A172 (cell line): ENCODE data around the gene CEND1. TPM values are rescaled to one million over a fixed set of nuclear protein-coding genes. Genes with fewer than 3 reads are reported as not detected.

Experiments used
- DNase-seq: peaks from one replicate; pipeline ENCODE4 v3.0.0-alpha.2; 2015; ENCODE audit warnings: low spot score
- total RNA-seq: library from RNA; depleted of rRNA; stranded (reverse); fragments of >200 nt; shearing (Covaris generic); gene quantifications from 2 replicates; pipeline ENCODE4 v1.2.3, GENCODE V29; 2014

The CEND1 gene
- total RNA-seq, 1 experiment from 2014 or later, result not detected

DNA sequence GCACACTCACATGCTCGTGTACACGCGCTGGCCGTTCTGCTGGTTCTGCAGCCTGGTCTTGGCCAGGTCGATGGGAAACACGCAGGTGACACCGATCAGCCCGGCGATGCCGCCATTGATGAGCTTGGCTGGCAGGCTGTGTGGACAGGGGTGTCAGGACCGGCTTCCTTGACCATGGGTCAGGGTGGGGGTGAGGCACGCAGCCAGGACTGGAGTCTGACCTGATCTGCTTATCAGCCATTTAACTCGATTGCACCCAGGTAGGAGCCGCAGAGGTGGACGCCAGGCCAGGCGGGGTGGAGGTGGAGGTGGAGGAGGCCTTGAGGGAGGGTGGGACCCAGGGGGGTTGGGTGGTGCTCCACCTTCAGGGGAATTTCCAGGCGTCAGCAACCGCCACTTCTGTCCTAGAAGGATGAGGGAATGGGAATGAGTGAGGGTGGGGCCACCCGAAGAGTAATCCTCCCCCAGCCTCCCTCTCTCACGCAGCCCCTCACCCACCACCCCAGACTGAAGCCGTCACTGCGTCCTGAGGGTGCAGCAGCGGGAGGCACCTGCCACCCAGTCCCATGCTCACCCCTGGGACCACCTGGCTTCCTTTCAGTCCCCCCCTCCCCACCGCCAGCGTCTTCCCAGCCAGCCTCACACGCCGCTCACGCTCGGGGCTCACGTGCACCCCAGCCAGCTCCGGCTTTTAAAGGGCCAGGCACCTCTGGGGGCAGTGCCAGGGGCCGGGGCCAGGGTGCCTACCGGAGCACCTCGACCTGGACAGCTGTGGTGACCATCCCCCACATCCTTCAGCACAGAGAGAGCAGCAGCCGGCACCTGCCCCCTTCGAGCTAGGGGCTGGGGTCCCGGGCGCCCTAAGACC is 5.1 kb upstream of the CEND1 start:
- DNase-seq, result peak; percentile 72

GRCh38 chr11:794013-794765 is 4.3 kb upstream of the CEND1 start:
- no peak for DNase-seq

DNA sequence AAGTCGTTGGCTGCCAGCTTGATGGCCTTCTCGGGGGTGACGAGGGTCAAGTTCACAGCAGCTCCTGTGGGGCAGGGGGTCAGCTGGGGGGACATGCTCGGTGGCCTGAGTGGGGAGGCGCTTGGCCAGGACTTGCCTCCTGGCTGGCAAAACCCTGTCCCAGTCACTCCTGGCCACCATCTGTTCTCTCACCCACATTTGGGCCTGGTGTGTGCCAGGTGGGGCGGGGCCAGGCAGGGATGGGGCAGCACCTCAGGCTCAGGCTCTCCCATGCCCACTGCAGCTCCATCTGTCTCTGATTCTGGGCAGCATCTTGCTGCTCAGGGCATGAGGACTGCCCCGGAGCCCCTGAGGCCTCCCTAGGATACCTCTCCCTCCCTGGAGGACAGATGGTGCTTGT is 3.7 kb upstream of the CEND1 start:
- no peak for DNase-seq

DNA sequence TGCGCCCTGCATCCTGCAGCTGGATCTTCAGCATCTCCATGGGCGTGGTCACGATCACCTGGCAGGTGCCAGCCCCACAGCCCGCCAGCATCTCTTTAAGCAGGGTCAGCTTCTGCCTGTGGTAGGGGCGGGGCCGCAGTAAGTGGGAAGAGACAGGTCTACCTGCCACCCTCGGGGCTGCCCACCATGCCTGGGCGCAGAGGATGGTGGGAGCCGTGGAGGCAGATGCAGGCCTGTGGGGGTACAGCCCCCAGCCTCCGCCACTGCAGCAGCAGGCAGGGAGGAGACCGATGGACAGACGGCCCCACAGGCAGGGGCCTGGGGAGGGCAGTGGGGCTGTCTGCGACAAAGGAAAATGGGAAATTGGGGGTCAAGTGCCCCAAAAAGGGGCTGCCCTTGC is 3.0 kb upstream of the CEND1 start:
- no peak for DNase-seq

DNA sequence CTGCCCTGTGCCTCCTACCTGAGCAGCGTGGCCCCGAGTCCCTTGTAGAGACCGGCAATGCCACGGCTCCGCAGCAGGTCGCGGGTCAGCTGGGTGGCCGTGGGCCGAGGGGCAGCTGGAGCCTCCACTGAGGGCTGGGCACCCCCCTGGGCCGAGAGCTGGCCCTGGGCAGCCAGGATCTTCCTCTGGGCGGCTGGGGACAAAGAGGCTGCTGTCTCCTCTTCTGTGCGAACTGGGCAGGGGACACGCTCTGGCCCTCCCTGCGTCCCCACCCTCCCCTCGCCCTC is 2.6 kb upstream of the CEND1 start:
- DNase-seq, result no peak

DNA sequence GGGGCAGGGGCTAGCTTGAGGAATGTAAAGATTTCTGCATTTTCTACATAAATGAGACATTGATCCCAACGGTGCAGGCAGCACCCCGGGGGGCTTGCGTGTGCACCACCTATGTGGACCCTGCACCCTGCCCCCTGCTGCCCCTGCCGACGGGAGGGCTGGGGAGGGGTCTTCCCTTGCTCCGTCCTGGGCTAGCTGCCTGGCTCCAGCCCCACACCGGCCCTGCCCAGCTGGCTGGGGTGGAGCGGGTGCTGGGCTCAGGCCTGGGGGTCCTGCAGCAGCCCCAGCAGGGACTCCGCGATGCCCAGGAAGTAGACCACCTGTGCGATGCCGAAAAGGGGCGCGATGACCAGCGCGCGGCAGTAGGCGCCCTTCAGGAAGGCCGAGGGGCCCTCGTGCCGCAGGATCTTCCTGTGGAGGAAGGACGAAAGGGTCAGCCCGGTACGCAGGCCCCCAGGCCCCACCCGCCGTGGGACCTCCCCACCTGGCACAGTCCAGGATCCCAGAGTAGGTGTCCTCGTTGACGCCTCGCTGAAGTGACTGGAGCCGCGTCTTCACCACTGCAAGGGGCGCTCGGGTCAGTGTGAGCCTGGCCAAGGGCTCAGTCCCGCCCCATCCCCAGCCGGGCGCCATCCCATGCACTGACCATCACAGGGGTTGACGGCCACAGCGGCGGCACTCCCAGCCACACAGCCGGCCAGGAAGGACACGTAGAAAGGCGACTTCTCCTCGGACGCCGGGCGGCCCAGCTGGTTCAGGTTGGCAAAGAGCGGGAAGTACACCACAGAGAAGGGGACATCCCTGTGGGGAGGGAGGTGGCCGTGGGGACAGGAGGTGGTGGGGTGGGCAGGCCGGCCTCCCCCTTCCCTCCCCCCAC is 2.0 kb upstream of the CEND1 start:
- no peak for DNase-seq

- peak; percentile 81 for DNase-seq
These were observed 1.1 kb upstream of the CEND1 start for GRCh38 chr11:790721-791564.

DNA sequence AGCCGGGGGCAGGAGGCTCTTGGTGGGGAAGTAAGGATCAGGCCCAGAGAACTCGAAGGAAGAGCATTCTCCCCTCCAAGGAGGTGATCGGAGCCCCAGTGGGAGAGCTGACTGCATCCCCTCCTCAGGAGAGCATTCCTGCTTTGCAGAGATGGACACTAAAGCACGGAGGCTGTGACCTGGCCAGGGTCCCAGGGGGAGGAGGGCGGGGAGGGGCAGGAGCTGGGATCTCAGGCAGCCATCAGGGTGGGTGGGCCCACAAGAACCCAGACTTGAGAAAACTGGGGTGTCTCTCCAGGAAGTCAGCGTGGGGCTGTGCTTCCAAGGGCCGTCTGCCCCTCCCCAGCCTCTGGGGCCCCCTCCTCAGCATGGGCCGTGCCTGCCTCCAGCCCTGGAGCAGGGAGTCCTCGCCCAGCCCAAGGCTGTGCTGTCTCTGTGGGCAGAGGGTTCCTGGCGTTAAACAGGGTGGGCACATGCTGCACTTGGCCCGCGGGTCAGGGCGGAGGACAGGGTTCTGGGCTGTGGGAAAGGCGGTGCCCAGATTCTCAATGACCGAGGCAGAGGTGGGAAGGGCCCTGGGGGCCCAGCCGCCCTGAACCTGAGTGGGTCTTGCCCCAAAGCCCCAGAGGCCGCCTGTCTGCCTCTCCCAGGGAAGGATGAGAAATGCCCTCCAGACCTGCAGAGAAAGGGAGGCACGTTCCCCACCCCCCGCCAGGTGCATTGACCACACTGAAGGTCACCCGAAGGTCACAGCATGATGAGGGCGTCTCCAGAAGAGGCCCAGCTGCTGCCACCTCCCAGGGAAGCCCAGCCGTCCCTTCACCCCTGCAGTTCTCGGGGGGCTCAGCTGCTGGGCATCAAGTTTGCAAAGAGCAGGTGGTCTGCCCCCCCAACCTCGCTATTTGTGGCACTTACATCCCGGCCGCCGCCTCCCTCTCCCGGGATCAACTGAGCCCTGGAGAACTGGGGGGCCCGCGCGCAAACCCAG is 643 bp downstream of the CEND1 start:
- DNase-seq, result no peak

DNA sequence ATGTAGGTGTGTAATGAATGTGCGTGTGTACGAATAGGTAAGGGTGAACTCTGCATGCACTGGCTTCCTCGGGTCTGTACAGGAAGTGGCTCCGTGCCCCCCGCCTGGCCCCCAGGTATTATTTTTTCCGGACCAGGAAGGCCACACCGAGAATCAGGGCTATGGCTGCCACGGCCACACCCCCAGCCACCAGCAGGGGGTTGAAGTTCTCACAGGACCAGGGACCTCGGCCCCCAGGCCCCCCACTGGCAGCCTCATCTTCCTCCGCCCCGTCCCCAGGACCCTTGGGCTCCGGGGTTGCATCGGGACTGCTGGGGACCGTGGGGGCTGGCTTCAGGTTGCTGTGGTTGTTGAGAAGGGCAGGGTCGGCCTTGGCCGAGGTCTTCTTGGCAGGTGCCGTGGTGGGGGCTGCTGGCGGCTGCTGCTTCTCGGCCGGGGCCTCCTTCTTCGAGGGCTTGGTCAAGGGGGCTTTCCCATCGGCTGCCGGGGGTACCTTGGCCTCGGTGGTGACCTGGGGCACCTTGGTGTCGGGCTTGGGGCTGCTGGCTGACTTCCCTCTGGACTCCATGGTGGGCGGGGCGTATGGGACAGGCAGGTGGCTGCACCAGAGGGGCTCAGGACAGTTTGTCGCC is 1.8 kb downstream of the CEND1 start:
- DNase-seq, result no peak

DNA sequence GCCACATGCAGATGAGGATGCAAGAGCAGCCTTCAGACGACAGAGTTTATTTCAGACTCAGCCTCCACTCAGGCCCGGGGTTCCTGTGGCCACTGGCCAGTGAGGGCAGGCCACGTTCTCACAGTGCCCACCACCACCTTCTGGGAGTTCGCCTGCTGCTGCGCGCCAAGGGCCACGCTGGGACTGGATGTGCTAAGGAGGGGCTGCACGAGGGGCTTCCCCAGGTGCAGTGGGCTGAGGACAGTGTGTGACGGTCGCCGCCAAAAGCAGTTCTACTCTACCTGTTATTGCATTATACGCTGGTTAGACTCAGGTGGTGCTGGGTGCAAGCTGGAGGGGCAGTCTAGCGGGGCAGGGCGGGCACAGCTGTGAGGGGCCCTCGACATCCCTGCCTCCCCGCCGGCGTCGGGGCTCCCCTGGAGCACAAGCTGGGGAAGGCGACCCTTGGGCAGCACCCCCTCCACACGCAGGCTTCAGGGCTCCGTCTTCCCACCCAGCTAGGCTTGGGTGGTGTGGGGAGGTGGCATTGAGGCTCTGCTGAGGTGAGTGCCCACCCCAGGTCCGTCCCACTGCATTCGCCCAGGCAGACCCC is 2.7 kb downstream of the CEND1 start:
- DNase-seq, result no peak

DNA sequence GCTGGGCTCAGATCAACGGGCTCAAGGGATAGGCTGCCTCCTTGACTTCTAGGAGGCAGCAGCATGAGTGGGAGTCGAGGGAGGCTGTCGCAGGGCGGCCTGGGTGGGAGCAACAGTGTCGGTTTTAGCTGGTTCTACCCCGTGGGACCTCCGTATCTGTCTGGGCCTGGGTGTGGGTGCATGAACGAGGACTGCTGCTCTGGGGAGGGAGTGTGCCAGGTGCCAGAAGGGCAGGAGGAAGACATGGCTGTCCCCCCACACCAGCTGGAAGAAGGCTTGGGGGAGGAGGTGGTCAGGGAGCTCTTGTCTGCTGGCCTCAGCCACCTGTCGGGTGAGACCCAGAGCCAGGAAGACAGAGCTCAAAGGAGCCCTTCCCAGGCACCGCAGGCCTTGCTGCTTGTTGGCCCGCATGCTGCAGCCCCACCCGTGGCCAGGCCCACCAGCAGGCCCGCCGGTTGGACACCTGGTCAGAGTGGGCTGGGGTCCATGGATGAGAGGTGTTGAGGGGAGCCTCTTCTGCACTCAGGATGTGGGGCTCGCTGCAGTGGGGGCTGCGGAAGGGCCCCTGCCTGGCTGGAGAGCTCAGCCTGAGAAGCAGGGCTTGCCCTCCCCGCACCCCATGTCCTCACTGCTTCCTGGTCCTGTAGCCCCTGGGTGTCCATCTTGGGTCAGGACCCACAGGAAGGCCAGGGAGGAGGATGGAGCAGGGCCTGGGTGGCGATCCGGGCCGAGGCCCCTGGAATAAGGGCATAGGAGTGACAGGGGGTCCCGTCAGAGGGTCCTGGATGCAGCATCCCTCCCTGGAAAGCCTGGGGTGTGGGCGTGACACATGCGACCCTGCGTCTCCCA is 3.4 kb downstream of the CEND1 start:
- DNase-seq, result no peak

- no peak for DNase-seq
These were observed 6.3 kb downstream of the CEND1 start for GRCh38 chr11:783581-784015.

DNA sequence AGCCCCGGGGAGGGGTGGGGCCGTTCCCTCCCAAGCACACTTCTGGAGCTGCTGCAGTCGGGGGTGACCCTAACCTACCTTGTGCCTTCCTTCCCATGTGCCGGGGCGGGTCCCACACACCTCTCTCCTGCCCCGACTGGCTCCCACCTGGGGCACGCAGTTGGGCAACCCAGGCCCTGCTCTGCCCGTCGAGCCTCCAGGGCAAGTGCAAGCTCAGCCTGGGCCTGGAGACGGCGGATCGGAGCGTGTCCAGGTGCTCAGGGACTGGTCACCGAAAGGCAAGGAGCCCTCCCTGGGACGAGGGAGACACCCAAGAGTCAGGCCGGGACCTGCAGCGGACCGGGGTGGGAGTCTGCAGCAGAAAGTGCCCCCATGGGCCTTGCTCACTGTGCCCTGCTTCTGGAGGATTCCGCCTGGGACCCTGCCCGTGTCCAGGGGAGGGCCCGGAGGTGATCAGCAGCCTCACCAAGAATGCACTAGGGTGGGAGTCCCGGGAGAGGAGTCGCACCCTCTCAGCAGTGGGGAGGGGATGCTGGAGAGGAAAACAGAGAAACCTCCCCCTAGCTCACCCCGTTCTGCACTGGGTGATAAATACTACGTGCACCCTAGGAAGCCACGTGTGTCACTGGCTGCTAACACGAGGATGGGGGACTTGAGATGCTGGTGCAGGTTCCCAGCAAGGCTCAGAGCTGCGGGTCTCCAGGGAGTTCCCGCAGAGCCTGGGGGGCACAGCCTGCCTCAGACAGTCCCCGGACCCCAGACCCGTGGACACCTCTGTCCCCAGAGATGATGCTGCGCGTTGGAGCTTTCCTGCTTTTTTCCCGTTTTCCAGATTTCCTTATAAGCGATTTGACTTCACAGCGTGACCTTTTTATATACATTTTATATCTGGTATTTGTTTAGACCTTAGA is 7.4 kb downstream of the CEND1 start:
- no peak for DNase-seq

DNA sequence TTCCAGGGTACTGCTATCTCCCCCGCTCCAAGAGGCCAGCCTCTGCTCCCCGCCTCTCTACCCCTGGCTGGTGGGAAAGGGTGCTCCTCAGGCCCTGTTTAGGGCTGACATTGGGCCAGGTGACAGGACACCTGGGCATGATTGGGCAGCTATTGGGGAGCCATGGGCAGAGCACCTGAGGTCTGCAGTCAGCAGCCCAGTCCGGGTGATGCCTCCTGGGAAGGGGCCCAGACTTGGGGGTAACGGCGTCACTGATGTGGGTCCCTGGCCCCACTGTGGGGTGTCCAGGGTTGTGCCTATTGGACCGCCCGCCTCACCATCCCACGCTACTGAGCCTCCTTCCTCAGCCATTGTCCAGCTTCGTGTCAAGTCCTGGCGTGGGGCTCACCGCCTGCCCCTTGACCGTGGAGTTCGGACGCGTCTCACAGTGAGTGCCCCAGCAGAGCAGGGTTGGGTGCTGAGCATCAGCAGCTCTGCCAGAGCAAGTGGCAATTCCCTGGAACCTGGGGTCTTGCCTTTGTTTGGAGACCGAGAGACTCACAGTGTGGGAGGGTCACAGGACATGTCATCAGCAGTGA is 9.8 kb downstream of the CEND1 start:
- no peak for DNase-seq

DNA sequence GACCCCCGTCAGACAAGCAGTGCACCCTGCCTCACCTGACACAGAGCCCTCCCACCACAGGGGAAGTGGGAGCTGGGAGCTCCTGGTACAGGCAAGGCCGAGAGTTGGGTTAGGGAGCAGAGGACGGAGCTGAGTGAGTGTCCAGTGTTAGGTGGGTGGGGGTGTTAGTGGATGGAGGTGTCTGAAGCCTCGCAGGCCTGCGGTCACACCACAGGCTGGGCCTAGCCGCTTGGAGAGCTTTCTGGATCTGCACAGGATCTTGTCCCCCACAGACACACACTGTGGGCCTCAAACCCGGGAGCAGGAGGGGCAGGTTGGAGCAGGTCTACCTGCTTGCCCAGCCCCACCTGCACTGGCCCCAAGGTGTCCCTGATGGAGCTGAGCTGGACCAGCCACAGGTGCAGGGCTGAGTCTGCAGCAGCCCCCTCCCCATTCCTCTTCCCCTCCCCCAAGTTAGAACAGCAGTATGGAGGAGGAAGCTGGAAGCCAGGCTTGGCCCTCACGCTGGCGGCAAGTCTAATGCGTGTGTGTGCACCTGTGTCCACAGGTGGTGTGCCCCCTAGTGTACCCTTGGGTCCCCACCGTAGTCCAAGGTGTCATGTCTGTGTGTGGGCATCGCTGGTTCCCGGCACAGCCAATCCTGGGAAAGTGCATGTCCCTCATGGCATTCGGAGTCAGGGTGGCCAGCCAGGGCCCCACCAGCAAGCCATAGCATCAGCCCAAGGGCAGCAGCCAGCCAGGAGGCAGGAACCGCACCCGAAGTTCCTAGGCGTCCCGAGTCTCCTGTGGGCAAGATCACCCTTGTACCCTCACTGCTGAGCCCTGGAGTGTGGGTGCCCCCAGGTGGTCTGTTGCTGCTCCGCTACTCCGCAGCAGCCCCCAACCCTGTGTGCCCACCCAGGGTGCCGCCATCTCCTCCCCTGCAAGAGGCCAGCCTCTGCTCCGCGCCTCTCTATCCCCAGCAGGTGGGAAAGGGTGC is 10.6 kb downstream of the CEND1 start:
- no peak for DNase-seq
